Measurements from ENCODE around the gene SSR3.

- TF ChIP-seq POLR2AphosphoS5 (IDR thresholded peaks at IDR 0.05; ENCODE audit: low read depth, low read length) (no peak), SIN3A (IDR thresholded peaks at IDR 0.05; ENCODE audit: borderline replicate concordance, insufficient read depth, low read length) (no peak), REST (IDR thresholded peaks at IDR 0.05; ENCODE audit: insufficient read depth in 1 of 2, low read depth in 2 of 2, low read length in 2 of 2) (no peak), TAF1 (IDR thresholded peaks at IDR 0.05; ENCODE audit: borderline replicate concordance, insufficient read depth, low read length) (no peak)
Measured at GRCh38 chr3:156516961-156517360, 38.0 kb downstream of the SSR3 start.
